HEK293 (cell line): ENCODE results near the gene ANKRD22.

ENCODE experiments used
- GLIS1 ChIP-seq: fragments of 450-650 bp; formaldehyde crosslinking; IDR thresholded peaks from 2 replicates; pipeline ENCODE4 v1.5.1; 2016; ENCODE audit warnings: missing biosample characterization, missing genetic modification characterization
- GLIS2 ChIP-seq: fragments of 450-650 bp; formaldehyde crosslinking; IDR thresholded peaks from 2 replicates; pipeline ENCODE4 v1.5.1; 2016; ENCODE audit warnings: missing biosample characterization, missing genetic modification characterization
- IKZF3 ChIP-seq: fragments of 450-650 bp; IDR thresholded peaks from 2 replicates; pipeline ENCODE4 v1.5.0; 2018; ENCODE audit warnings: missing biosample characterization, mild to moderate bottlenecking, missing genetic modification characterization, moderate library complexity
- KLF10 ChIP-seq: fragments of 450-650 bp; IDR thresholded peaks from 2 replicates; pipeline ENCODE4 v1.5.1; 2018; ENCODE audit warnings: missing biosample characterization, mild to moderate bottlenecking, missing genetic modification characterization
- MZF1 ChIP-seq: fragments of 450-650 bp; formaldehyde crosslinking; IDR thresholded peaks from 2 replicates; pipeline ENCODE4 v1.5.1; 2017; ENCODE audit warnings: missing biosample characterization, missing genetic modification characterization, borderline replicate concordance
- REPIN1 ChIP-seq: fragments of 450-650 bp; formaldehyde crosslinking; IDR thresholded peaks from 2 replicates; pipeline ENCODE4 v1.5.1; 2017; ENCODE audit warnings: missing biosample characterization, missing genetic modification characterization, low read depth
- SCRT2 ChIP-seq: fragments of 450-650 bp; formaldehyde crosslinking; IDR thresholded peaks from 2 replicates; pipeline ENCODE4 v1.5.1; 2016; ENCODE audit warnings: missing biosample characterization, missing genetic modification characterization
- ZNF140 ChIP-seq: fragments of 450-650 bp; formaldehyde crosslinking; IDR thresholded peaks from 2 replicates; pipeline ENCODE4 v1.5.1; 2016; ENCODE audit warnings: missing biosample characterization, missing genetic modification characterization
- ZNF366 ChIP-seq: fragments of 450-650 bp; formaldehyde crosslinking; conservative IDR thresholded peaks from 2 replicates; pipeline ENCODE4 v1.5.1; 2016; ENCODE audit warnings: missing biosample characterization, missing genetic modification characterization
- ZNF37A ChIP-seq: fragments of 450-650 bp; IDR thresholded peaks from 2 replicates; pipeline ENCODE4 v1.5.1; 2018; ENCODE audit warnings: missing biosample characterization, missing genetic modification characterization
- ZNF394 ChIP-seq: fragments of 450-650 bp; formaldehyde crosslinking; IDR thresholded peaks from 2 replicates; pipeline ENCODE4 v1.5.1; 2016; ENCODE audit warnings: missing biosample characterization, missing genetic modification characterization, mild to moderate bottlenecking, moderate library complexity, borderline replicate concordance
- ZNF514 ChIP-seq: fragments of 450-650 bp; formaldehyde crosslinking; IDR thresholded peaks from 2 replicates; pipeline ENCODE4 v1.5.1; 2016; ENCODE audit warnings: missing biosample characterization, missing genetic modification characterization
- ZNF548 ChIP-seq: fragments of 450-650 bp; formaldehyde crosslinking; IDR thresholded peaks from 2 replicates; pipeline ENCODE4 v1.5.1; 2016; ENCODE audit warnings: missing biosample characterization, missing genetic modification characterization
- ZNF558 ChIP-seq: fragments of 450-650 bp; formaldehyde crosslinking; IDR thresholded peaks from 2 replicates; pipeline ENCODE4 v1.5.1; 2016; ENCODE audit warnings: missing biosample characterization, missing genetic modification characterization
- ZNF621 ChIP-seq: fragments of 450-650 bp; formaldehyde crosslinking; IDR thresholded peaks from 2 replicates; pipeline ENCODE4 v1.5.1; 2017; ENCODE audit warnings: missing biosample characterization, missing genetic modification characterization
- ZNF76 ChIP-seq: fragments of 450-650 bp; formaldehyde crosslinking; IDR thresholded peaks from 2 replicates; pipeline ENCODE4; 2016; ENCODE audit warnings: low read depth, missing biosample characterization, missing genetic modification characterization, borderline replicate concordance
- ZNF777 ChIP-seq: fragments of 450-650 bp; formaldehyde crosslinking; IDR thresholded peaks from 2 replicates; pipeline ENCODE4 v1.5.1; 2017; ENCODE audit warnings: missing biosample characterization, missing genetic modification characterization, borderline replicate concordance
- ZNF843 ChIP-seq: fragments of 450-650 bp; formaldehyde crosslinking; IDR thresholded peaks from 2 replicates; pipeline ENCODE4 v1.5.1; 2016; ENCODE audit warnings: missing biosample characterization, missing genetic modification characterization
- ZSCAN23 ChIP-seq: fragments of 450-650 bp; formaldehyde crosslinking; IDR thresholded peaks from 2 replicates; pipeline ENCODE4 v1.5.1; 2016; ENCODE audit warnings: missing biosample characterization, missing genetic modification characterization
- TF ChIP-seq, protein P1 (sequence below): fragments of 450-650 bp; formaldehyde crosslinking; IDR thresholded peaks from 2 replicates; pipeline ENCODE4 v1.5.1; 2016; ENCODE audit warnings: missing biosample characterization, missing genetic modification characterization, borderline replicate concordance
- TF ChIP-seq, protein P2 (sequence below): fragments of 450-650 bp; formaldehyde crosslinking; IDR thresholded peaks from 2 replicates; pipeline ENCODE4 v1.5.1; 2016; ENCODE audit warnings: missing biosample characterization, missing genetic modification characterization
- TF ChIP-seq, protein P3 (sequence below): fragments of 450-650 bp; formaldehyde crosslinking; conservative IDR thresholded peaks from 2 replicates; pipeline ENCODE4 v1.5.1; 2016; ENCODE audit warnings: low read depth, missing biosample characterization, missing genetic modification characterization
- TF ChIP-seq, protein P4 (sequence below): fragments of 450-650 bp; formaldehyde crosslinking; IDR thresholded peaks from 2 replicates; pipeline ENCODE4 v1.5.1; 2017; ENCODE audit warnings: missing biosample characterization, missing genetic modification characterization
- TF ChIP-seq, protein P5 (sequence below): fragments of 450-650 bp; formaldehyde crosslinking; IDR thresholded peaks from 2 replicates; pipeline ENCODE4 v1.5.1; 2016; ENCODE audit warnings: missing biosample characterization, missing genetic modification characterization

Gene ANKRD22

DNA sequence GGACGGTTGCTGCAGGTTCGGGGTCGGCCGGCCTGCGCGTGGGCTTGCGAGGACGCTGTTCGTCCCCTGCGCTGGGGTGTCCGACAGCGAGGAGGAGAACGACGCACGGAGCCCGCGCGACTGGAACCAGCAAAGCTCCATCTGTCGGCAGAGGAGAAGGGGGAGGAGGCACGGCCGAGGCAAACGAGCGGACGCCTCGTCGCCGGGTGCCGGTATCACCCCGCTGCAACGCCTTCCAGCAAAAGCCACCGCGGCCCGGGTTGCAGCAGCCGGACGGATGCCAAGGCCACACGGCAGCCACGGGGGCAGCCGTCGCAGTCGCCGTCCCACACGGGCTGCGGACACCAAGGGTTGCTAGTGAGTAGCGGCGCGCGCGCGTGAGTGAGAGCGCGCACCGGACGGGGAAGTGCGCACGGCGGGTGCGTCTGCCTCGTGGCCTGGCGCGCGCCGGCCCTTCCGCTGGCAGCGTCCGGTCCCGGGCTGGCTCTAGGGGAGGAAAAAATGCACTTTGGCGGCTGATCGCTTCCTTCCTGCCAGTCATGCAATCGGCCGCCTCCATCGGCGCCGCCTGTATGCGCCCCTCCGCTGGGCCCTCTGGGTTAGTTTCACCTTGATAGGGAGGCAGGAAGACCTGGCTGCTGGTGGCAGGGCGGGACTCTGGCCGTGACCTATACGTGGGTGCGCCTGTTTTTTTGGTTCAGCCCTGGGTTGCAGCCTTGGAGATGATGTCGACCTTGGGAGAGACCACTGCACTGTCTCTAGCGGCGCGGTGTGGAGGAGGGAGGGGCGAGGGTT is 28.8 kb upstream of the ANKRD22 start (continued):
- TF ChIP-seq MZF1 (tag by site-specific recombination) (peak; percentile 25; the same call in 1 of the 2 replicates), ZNF76 (peak; percentile 61; the same call in 1 of the 2 replicates), ZNF366 (tag by site-specific recombination) (peak; percentile 6; the same call in 1 of the 2 replicates), GLIS1 (tag by site-specific recombination) (peak; percentile 37; the same call in 1 of the 2 replicates), SCRT2 (tag by site-specific recombination) (no peak), GLIS2 (tag by site-specific recombination) (peak; percentile 74), ZNF514 (no peak), ZNF621 (tag by site-specific recombination) (no peak), ZNF140 (tag by site-specific recombination) (no peak), ZNF394 (tag by site-specific recombination) (peak; percentile 66; the same call in 1 of the 2 replicates), ZNF37A (tag by site-specific recombination) (no peak), KLF10 (peak; percentile 4; the same call in 1 of the 2 replicates), ZNF777 (tag by site-specific recombination) (peak; percentile 98), ZSCAN23 (tag by site-specific recombination) (0 out of 2 replicates have a peak, but pooled peaks have one; percentile 11), ZNF548 (tag by site-specific recombination) (no peak; the same call in 1 of the 2 replicates), IKZF3 (tag by site-specific recombination) (no peak), REPIN1 (tag by site-specific recombination) (peak; percentile 88; the same call in 1 of the 2 replicates), ZNF843 (tag by site-specific recombination) (peak; percentile 65), ZNF558 (tag by site-specific recombination) (no peak)
- TF ChIP-seq, protein P1, sequence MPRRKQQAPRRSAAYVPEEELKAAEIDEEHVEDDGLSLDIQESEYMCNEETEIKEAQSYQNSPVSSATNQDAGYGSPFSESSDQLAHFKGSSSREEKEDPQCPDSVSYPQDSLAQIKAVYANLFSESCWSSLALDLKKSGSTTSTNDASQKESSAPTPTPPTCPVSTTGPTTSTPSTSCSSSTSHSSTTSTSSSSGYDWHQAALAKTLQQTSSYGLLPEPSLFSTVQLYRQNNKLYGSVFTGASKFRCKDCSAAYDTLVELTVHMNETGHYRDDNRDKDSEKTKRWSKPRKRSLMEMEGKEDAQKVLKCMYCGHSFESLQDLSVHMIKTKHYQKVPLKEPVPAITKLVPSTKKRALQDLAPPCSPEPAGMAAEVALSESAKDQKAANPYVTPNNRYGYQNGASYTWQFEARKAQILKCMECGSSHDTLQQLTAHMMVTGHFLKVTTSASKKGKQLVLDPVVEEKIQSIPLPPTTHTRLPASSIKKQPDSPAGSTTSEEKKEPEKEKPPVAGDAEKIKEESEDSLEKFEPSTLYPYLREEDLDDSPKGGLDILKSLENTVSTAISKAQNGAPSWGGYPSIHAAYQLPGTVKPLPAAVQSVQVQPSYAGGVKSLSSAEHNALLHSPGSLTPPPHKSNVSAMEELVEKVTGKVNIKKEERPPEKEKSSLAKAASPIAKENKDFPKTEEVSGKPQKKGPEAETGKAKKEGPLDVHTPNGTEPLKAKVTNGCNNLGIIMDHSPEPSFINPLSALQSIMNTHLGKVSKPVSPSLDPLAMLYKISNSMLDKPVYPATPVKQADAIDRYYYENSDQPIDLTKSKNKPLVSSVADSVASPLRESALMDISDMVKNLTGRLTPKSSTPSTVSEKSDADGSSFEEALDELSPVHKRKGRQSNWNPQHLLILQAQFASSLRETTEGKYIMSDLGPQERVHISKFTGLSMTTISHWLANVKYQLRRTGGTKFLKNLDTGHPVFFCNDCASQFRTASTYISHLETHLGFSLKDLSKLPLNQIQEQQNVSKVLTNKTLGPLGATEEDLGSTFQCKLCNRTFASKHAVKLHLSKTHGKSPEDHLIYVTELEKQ (tag by site-specific recombination), result no peak
- TF ChIP-seq, protein P2, sequence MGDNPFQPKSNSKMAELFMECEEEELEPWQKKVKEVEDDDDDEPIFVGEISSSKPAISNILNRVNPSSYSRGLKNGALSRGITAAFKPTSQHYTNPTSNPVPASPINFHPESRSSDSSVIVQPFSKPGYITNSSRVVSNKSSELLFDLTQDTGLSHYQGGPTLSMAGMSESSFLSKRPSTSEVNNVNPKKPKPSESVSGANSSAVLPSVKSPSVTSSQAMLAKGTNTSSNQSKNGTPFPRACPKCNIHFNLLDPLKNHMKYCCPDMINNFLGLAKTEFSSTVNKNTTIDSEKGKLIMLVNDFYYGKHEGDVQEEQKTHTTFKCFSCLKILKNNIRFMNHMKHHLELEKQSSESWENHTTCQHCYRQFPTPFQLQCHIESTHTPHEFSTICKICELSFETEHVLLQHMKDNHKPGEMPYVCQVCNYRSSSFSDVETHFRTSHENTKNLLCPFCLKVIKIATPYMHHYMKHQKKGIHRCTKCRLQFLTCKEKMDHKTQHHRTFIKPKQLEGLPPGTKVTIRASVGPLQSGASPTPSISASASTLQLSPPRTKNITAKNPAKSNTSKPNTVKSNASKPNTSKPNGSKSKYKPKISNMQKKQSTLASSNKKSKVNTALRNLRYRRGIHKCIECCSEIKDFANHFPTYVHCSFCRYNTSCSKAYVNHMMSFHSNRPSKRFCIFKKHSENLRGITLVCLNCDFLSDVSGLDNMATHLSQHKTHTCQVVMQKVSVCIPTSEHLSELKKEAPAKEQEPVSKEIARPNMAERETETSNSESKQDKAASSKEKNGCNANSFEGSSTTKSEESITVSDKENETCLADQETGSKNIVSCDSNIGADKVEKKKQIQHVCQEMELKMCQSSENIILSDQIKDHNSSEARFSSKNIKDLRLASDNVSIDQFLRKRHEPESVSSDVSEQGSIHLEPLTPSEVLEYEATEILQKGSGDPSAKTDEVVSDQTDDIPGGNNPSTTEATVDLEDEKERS, result peak; percentile 28; the same call in 1 of the 2 replicates
- TF ChIP-seq, protein P3, sequence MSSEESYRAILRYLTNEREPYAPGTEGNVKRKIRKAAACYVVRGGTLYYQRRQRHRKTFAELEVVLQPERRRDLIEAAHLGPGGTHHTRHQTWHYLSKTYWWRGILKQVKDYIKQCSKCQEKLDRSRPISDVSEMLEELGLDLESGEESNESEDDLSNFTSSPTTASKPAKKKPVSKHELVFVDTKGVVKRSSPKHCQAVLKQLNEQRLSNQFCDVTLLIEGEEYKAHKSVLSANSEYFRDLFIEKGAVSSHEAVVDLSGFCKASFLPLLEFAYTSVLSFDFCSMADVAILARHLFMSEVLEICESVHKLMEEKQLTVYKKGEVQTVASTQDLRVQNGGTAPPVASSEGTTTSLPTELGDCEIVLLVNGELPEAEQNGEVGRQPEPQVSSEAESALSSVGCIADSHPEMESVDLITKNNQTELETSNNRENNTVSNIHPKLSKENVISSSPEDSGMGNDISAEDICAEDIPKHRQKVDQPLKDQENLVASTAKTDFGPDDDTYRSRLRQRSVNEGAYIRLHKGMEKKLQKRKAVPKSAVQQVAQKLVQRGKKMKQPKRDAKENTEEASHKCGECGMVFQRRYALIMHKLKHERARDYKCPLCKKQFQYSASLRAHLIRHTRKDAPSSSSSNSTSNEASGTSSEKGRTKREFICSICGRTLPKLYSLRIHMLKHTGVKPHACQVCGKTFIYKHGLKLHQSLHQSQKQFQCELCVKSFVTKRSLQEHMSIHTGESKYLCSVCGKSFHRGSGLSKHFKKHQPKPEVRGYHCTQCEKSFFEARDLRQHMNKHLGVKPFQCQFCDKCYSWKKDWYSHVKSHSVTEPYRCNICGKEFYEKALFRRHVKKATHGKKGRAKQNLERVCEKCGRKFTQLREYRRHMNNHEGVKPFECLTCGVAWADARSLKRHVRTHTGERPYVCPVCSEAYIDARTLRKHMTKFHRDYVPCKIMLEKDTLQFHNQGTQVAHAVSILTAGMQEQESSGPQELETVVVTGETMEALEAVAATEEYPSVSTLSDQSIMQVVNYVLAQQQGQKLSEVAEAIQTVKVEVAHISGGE (tag by site-specific recombination), result no peak; the same call in 1 of the 2 replicates
- TF ChIP-seq, protein P4, sequence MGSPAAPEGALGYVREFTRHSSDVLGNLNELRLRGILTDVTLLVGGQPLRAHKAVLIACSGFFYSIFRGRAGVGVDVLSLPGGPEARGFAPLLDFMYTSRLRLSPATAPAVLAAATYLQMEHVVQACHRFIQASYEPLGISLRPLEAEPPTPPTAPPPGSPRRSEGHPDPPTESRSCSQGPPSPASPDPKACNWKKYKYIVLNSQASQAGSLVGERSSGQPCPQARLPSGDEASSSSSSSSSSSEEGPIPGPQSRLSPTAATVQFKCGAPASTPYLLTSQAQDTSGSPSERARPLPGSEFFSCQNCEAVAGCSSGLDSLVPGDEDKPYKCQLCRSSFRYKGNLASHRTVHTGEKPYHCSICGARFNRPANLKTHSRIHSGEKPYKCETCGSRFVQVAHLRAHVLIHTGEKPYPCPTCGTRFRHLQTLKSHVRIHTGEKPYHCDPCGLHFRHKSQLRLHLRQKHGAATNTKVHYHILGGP (tag by site-specific recombination), result no peak
- TF ChIP-seq, protein P5, sequence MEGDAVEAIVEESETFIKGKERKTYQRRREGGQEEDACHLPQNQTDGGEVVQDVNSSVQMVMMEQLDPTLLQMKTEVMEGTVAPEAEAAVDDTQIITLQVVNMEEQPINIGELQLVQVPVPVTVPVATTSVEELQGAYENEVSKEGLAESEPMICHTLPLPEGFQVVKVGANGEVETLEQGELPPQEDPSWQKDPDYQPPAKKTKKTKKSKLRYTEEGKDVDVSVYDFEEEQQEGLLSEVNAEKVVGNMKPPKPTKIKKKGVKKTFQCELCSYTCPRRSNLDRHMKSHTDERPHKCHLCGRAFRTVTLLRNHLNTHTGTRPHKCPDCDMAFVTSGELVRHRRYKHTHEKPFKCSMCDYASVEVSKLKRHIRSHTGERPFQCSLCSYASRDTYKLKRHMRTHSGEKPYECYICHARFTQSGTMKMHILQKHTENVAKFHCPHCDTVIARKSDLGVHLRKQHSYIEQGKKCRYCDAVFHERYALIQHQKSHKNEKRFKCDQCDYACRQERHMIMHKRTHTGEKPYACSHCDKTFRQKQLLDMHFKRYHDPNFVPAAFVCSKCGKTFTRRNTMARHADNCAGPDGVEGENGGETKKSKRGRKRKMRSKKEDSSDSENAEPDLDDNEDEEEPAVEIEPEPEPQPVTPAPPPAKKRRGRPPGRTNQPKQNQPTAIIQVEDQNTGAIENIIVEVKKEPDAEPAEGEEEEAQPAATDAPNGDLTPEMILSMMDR (tag by site-specific recombination), result peak; percentile 93
